Sigmoid colon (tissue), 4 donors: Measurements from ENCODE around the gene EGLN3.

Experiments
- CTCF ChIP-seq, 4 experiments: fragments of 450-650 bp in 3 of 4; fragments of 200-600 bp in 1 of 4; IDR thresholded peaks; one replicate each; pipeline ENCODE4 v1.5.1; 2016 to 2019; ENCODE audit warnings: antibody characterized with exemption in 4 of 4, mild to moderate bottlenecking in 3 of 4, moderate library complexity in 2 of 4
- POLR2AphosphoS5 ChIP-seq, 4 donors: sonication (generic); formaldehyde crosslinking; IDR thresholded peaks; one replicate each; pipeline ENCODE4 v1.6.1; 2017; ENCODE audit warnings: antibody characterized with exemption in 4 of 4

DNA sequence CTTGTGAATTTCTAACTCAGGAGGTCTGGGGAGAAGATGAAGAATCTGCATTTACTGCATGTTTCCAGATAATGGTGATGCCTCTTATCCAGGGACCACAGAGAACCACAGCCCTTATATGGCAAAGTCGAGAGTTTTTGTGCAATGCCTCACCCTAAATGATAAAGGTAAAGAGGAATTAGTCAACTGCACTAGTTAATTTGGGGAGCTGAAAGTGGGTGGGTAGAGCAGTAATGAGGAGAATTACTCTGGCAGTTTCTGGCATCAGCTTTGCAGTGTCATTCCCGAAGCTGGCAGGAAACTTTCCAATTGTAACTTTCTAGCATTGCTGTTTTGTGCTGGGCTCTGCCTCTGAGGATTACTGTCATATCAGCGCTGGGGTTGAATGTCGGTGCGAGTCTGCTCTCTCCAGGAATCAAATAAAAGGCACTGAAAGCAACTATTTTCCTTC is 10.3 kb downstream of the EGLN3 start:
- no peak for TF ChIP-seq POLR2AphosphoS5 (IDR thresholded peaks at IDR 0.05)
- TF ChIP-seq CTCF (IDR thresholded peaks at IDR 0.05) = no peak
